Epithelial cell of esophagus (primary cell): ENCODE results near the gene PNP.

Source experiments
- DNase-seq: peaks from one replicate; pipeline ENCODE4 v3.0.0; 2010; ENCODE audit warnings: low read depth
- H3K4me3 ChIP-seq: 2 replicates; pipeline ENCODE4 v1.5.1; 2011; ENCODE audit warnings: mild to moderate bottlenecking, low read length, control low read depth
- TF ChIP-seq, protein P1 (sequence below): IDR thresholded peaks from 2 replicates; pipeline ENCODE4 v1.5.1; 2011; ENCODE audit warnings: low read depth, mild to moderate bottlenecking, low read length, control low read depth, inconsistent platforms; ENCODE audit not compliant: insufficient read depth; ENCODE audit errors: missing control alignments

The PNP gene

DNA sequence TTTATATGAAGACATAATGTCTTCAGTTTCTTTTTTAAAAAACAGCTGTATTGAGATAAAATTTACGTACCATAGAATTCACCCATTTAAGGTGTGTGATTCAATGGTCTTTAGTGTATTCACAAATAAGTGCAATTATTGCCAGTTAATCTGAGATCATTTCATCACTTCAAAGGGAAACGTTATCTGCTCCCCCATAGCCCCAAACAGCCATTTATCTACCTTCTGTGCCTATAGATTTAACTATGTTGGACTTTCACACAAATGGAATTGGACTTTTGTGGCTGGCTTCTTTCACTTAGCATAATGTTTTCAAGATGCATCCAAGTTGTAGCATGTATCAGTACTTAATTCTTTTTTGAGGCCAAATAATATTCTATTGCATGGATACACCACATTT lies 9.7 kb downstream of the PNP start:
- H3K4me3 ChIP-seq: no peak overlapping the region
- TF ChIP-seq, protein P1, sequence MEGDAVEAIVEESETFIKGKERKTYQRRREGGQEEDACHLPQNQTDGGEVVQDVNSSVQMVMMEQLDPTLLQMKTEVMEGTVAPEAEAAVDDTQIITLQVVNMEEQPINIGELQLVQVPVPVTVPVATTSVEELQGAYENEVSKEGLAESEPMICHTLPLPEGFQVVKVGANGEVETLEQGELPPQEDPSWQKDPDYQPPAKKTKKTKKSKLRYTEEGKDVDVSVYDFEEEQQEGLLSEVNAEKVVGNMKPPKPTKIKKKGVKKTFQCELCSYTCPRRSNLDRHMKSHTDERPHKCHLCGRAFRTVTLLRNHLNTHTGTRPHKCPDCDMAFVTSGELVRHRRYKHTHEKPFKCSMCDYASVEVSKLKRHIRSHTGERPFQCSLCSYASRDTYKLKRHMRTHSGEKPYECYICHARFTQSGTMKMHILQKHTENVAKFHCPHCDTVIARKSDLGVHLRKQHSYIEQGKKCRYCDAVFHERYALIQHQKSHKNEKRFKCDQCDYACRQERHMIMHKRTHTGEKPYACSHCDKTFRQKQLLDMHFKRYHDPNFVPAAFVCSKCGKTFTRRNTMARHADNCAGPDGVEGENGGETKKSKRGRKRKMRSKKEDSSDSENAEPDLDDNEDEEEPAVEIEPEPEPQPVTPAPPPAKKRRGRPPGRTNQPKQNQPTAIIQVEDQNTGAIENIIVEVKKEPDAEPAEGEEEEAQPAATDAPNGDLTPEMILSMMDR: no peak

DNA sequence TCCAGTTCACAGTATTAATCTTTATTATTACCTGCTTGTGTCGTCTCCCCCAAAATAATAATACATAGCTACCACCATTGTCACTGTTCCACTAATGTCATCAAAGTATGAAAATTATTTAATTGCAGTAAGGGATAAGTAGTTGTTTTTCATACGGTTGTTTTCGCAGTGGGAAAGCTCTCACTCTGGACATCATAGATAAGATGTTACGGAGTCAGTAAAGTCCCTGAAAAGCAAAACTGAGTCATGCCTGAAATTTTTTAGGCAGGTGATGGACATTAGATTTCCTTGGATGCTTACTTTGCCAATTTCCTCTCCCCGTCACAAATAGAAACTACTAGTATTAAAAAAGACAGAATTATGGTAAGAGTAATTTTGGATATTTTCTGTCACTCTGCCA lies 13.2 kb downstream of the PNP start:
- TF ChIP-seq, protein P1: no peak
- H3K4me3 ChIP-seq: no peak overlapping the region
- DNase-seq: no peak

More for the DNA sequence above, 9.7 kb downstream of the PNP start:
- no peak for DNase-seq

DNA sequence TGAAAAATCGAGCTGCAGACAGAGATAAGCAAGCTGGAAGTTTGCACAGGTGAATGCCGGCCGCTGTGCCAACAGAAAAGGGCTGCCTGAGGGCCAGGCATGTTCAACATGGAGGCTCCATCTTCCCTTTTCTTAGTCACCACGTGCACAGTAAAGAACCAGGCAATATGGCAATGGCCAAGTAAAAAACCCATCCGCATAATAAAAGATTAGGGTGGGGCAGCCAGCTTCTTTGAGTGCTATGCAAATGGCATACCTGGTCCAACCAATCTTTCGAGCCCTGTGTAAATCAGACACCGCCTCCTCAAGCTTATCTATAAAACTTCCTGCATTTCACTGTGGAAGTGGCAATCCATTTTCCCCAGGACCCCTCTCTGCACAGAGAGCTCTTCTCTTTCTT lies 16.7 kb downstream of the PNP start:
- DNase-seq: no peak
- TF ChIP-seq, protein P1: no peak
- no peak overlapping the region for H3K4me3 ChIP-seq

DNA sequence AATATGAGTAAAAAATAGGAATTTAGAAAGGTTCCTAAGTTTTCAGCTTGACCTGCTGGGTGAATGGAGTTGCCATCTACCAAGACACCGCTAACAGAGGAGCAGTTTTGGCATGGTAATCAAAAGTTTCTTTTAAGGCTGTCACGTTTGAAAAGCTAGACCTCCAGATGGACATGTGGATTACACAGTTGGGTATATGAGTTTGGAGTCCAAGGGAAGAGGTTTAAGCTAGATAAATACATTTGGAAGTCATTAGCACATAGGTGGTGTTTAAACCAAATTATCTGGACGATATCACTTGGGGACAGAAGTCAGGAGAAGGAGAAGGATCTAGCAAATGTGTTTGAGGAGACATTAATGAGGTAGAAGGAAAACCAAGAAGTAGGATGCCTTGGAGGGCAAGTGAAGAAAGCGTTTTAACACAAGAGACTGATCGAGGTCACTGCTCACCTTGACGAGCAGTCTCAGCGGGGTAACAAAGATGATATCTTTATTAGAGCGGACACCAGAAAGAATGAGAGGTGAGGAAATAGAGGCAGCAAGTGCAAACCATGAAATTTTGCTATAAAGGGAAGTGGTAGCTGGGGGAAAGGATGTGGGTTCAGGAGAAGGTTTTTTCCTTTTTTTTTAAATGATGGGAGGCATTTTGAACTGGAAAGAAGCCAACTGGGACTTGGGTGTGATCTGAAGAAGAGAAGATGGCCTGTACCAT lies 17.6 kb downstream of the PNP start:
- H3K4me3 ChIP-seq: no peak overlapping the region
- TF ChIP-seq, protein P1: no peak
- DNase-seq: no peak

DNA sequence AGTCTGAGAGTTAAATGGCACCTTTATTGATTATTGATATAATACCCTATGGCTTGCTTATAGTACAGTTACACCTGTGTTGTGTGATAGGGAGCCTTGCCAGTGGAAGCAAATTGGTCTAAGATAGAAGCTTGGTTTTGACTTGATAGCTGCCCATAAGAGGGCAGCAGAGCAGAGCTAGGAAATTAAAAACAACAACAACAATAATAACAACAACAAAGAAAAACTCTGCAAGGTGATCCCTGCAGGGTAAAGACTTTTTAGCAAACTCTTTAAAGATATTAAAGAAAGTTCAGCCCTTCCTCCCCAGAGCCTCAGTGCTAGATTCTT lies 18.2 kb downstream of the PNP start:
- H3K4me3 ChIP-seq: no peak overlapping the region
- DNase-seq: peak; percentile 13
- TF ChIP-seq, protein P1: peak; percentile 27

DNA sequence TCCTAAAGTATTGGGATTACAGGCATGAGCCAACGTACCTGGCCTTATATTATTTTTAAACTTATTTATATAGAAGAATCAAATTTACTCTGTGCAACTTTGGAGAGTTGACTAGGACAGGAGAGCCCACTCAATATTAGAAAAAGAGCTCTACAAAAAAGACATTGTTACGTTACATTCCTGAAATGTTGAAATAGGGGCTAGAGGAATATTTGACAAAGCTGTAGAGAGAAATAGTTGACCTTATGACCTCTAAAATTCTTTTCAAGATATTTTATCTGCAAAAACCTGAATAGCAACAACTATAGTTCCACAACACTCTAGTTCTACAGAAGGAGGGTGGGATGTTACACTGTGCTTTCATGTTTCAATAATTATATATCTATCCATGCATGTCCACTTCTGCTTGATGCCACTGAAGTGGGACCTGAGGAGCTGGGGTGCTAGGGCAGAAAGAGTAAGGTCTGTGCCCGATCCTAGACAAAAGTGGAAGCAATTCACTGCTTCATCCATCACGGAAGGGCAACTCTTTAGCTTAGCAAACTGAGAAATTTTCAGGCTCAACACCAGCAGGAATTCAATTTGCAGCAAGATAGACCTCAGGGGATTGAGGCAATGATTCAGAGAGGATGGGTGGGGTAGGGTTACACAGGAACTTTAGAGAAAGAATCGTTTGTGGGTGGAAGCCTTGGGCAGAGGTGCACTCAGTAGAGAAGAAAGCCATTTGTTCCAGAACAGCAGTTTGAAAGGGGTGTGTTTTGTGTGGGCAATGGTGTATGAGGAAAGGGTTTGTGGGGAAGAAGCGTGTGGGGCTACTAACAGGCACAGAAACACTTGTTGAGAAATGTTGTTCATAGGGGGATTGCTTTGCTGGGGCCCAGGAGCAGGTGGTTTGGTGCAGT lies 20.1 kb downstream of the PNP start:
- peak; percentile 79 for DNase-seq
- H3K4me3 ChIP-seq: no peak overlapping the region
- TF ChIP-seq, protein P1: no peak
